HCT116 (cell line): ENCODE results near the gene SH3BP1. TPM values are rescaled to one million over a fixed set of nuclear protein-coding genes. Genes with fewer than 3 reads are reported as not detected.

Source experiments
- ATAC-seq: fragments of 200-7000 bp; cut with Tn5 transposase; 2 replicates; pipeline ENCODE4 v1.9.1; 2020; ENCODE audit warnings: mild to moderate bottlenecking, moderate library complexity
- BruUV-seq: library from RNA; stranded (reverse); fragments of 400-500 nt; replicated peaks from 2 replicates; lab custom pipeline; 2021; lab: Mats Ljungman, UMichigan
- CTCF ChIA-PET: fragments of 300-600 bp; sonication (Branson Sonifier 250); formaldehyde crosslinking; loops from one replicate; lab custom pipeline; 2021; ENCODE audit warnings: antibody characterized with exemption; lab: Charles Lee
- POLR2A ChIA-PET: fragments of 300-600, 350-600 bp; sonication (Branson Sonifier 250); formaldehyde crosslinking; loops from one replicate; lab custom pipeline; 2021; ENCODE audit warnings: antibody characterized with exemption; lab: Charles Lee
- RAD21 ChIA-PET, 2 experiments: fragments of 300-600 bp; sonication (Branson Sonifier 250); formaldehyde crosslinking; loops; one replicate each; lab custom pipeline; 2023; ENCODE audit warnings: low total read pairs in 2 of 2; ENCODE audit not compliant: uncharacterized antibody in 2 of 2, unreplicated experiment in 2 of 2, low non-redundant PET in 1 of 2; lab: Charles Lee
- DNase-seq: peaks from one replicate; pipeline ENCODE4 v3.0.0-alpha.2; 2010; ENCODE audit warnings: low read depth, low spot score
- H2AFZ ChIP-seq: fragments of 200-600 bp; shearing (Covaris generic), sonication (generic); 2 replicates; pipeline ENCODE4 v1.6.1; 2017; ENCODE audit warnings: low read depth, mixed run types, mixed read lengths, antibody characterized with exemption, low read length; ENCODE audit not compliant: poor library complexity, severe bottlenecking
- H3K27ac ChIP-seq: 2 replicates; pipeline ENCODE4 v1.5.1; 2012; ENCODE audit warnings: low read depth, low read length
- H3K27me3 ChIP-seq: fragments of 200-600 bp; sonication (generic); 2 replicates; pipeline ENCODE4 v1.6.1; 2016; ENCODE audit warnings: mixed run types, low read length, mixed read lengths; ENCODE audit not compliant: insufficient read depth
- H3K36me3 ChIP-seq, 2 experiments: fragments of 200-500 bp in 1 of 2; fragments of 200-600 bp in 1 of 2; sonication (Bioruptor generic) in 1 of 2; sonication (generic) in 1 of 2; 2 replicates each; pipeline versions ENCODE4 v1.5.1 to v1.6.1; 2014 to 2016; ENCODE audit warnings: low read length in 2 of 2, inconsistent platforms in 1 of 2, mixed read lengths in 1 of 2, mixed run types in 1 of 2; ENCODE audit not compliant: insufficient read depth in 2 of 2, control insufficient read depth in 1 of 2
- H3K4me1 ChIP-seq, 2 experiments: fragments of 200-600 bp in 1 of 2; sonication (generic) in 1 of 2; 2 replicates each; pipeline versions ENCODE4 v1.5.1 to v1.6.1; 2012 to 2017; ENCODE audit warnings: low read length in 2 of 2, inconsistent platforms in 1 of 2, mild to moderate bottlenecking in 1 of 2, mixed read lengths in 1 of 2, mixed run types in 1 of 2, moderate library complexity in 1 of 2; ENCODE audit not compliant: insufficient read depth in 2 of 2, control insufficient read depth in 1 of 2
- H3K4me2 ChIP-seq: fragments of 200-600 bp; sonication (generic); 2 replicates; pipeline ENCODE4 v1.6.1; 2017; ENCODE audit warnings: mixed run types, low read length, mixed read lengths
- H3K4me3 ChIP-seq, 2 experiments: fragments of 200-600 bp in 1 of 2; sonication (generic) in 1 of 2; replicated peaks in 1 of 2; 2 replicates each; pipeline ENCODE4 v1.5.1; 2011 to 2016; ENCODE audit warnings: low read length in 2 of 2, control low read depth in 1 of 2, low read depth in 1 of 2, mild to moderate bottlenecking in 1 of 2, mixed read lengths in 1 of 2, mixed run types in 1 of 2
- H3K79me2 ChIP-seq: fragments of 200-600 bp; sonication (generic); 2 replicates; pipeline ENCODE4 v1.6.1; 2017; ENCODE audit warnings: mild to moderate bottlenecking, mixed run types, low read length, moderate library complexity, mixed read lengths; ENCODE audit not compliant: insufficient read depth
- H3K9ac ChIP-seq: fragments of 200-600 bp; sonication (generic); 2 replicates; pipeline ENCODE4 v1.6.1; 2016; ENCODE audit warnings: low read length, mixed read lengths
- H3K9me2 ChIP-seq: fragments of 200-600 bp; sonication (generic), shearing (Covaris generic); 2 replicates; pipeline ENCODE4 v1.6.1; 2017; ENCODE audit warnings: mixed run types, mild to moderate bottlenecking, moderate library complexity; ENCODE audit not compliant: insufficient read depth
- H3K9me3 ChIP-seq, 2 experiments: fragments of 200-500 bp in 1 of 2; fragments of 200-600 bp in 1 of 2; sonication (Bioruptor generic) in 1 of 2; sonication (generic) in 1 of 2; 2 replicates each; pipeline ENCODE4 v1.6.1; 2014 to 2017; ENCODE audit warnings: low read length in 2 of 2, mixed read lengths in 2 of 2, inconsistent platforms in 1 of 2, low read depth in 1 of 2, mild to moderate bottlenecking in 1 of 2, mixed run types in 1 of 2, moderate library complexity in 1 of 2; ENCODE audit not compliant: control insufficient read depth in 1 of 2, insufficient read depth in 1 of 2
- H4K20me1 ChIP-seq: fragments of 200-600 bp; sonication (generic), shearing (Covaris generic); 2 replicates; pipeline ENCODE4 v1.6.1; 2017; ENCODE audit warnings: mixed run types, mild to moderate bottlenecking, moderate library complexity; ENCODE audit not compliant: insufficient read depth
- EZH2phosphoT487 ChIP-seq: fragments of 200-600 bp; IDR thresholded peaks from 2 replicates; pipeline ENCODE4 v1.6.1; 2018; ENCODE audit warnings: antibody characterized with exemption, borderline replicate concordance
- JUND ChIP-seq: IDR thresholded peaks from 2 replicates; pipeline ENCODE4 v1.6.1; 2012
- POLR2AphosphoS5 ChIP-seq: IDR thresholded peaks from 2 replicates; pipeline ENCODE4 v1.6.1; 2011; ENCODE audit warnings: mild to moderate bottlenecking, low read depth, low read length, moderate library complexity
- REST ChIP-seq: IDR thresholded peaks from 2 replicates; pipeline ENCODE4 v1.6.1; 2012; ENCODE audit warnings: low read depth
- SIN3A ChIP-seq: IDR thresholded peaks from 2 replicates; pipeline ENCODE4 v1.6.1; 2012; ENCODE audit warnings: low read depth
- ZBTB33 ChIP-seq: IDR thresholded peaks from 2 replicates; pipeline ENCODE4 v1.6.1; 2011; ENCODE audit warnings: mild to moderate bottlenecking, low read length, moderate library complexity; ENCODE audit not compliant: insufficient replicate concordance; ENCODE audit errors: extremely low read depth
- intact Hi-C: fragments of 100-400 bp; cut with micrococcal nuclease; formaldehyde crosslinking; loops from 2 replicates; pipeline ENCODE4 v1.10.0; 2022
- total RNA-seq: library from RNA; stranded (reverse); gene quantifications from one replicate; pipeline ENCODE4 v1.2.1, GENCODE V29; 2021; ENCODE audit not compliant: unreplicated experiment

The SH3BP1 gene
- total RNA-seq, 1 experiment from 2014 or later = 48.4 TPM

- ATAC-seq = no peak
- no peaks in the 10 kb centered on the region for H3K9me3 ChIP-seq
- TF ChIP-seq ZBTB33 (no peak), JUND (no peak), EZH2phosphoT487 (no peak), REST (no peak), POLR2AphosphoS5 (no peak), SIN3A (no peak)
- peaks cover 18 to 46% of the 10 kb centered on the region in 2 experiments for H3K4me1 ChIP-seq
- RAD21 ChIA-PET = no interaction called here
- no peaks in the 10 kb centered on the region for H4K20me1 ChIP-seq
- no TSS peak for BruUV-seq
- H3K4me2 ChIP-seq = no peak overlapping the region
- peaks cover 8 to 25% of the 10 kb centered on the region in 2 experiments; a peak in 1 of 4 replicates for H3K36me3 ChIP-seq
- no peak for DNase-seq
- H2AFZ ChIP-seq = no peak overlapping the region
- intact Hi-C loops = no loop called here
- peaks cover 55% of the 10 kb centered on the region for H3K79me2 ChIP-seq
- H3K4me3 ChIP-seq = no peak overlapping the region
- H3K27ac ChIP-seq = no peak overlapping the region
- H3K9ac ChIP-seq = no peak overlapping the region
- POLR2A ChIA-PET = interaction anchor here (0.9 to 4.5 kb wide), 4 partner anchors 12 to 55 kb away, joined by 3 to 23 read pairs (median 4); partner anchors contain the start of genes GGA1 and LGALS1
- no peaks in the 10 kb centered on the region for H3K9me2 ChIP-seq
- CTCF ChIA-PET = interaction anchor here (0.9 to 1.2 kb wide), 2 partner anchors 13 to 20 kb away, joined by 3 to 4 read pairs; no protein-coding TSS in a partner anchor
- H3K27me3 ChIP-seq = no peaks in the 10 kb centered on the region
These were observed 24.2 kb downstream of the SH3BP1 start for GRCh38 chr22:37663521-37664140.
